ENCODE data around the gene SUPT5H.

DNA sequence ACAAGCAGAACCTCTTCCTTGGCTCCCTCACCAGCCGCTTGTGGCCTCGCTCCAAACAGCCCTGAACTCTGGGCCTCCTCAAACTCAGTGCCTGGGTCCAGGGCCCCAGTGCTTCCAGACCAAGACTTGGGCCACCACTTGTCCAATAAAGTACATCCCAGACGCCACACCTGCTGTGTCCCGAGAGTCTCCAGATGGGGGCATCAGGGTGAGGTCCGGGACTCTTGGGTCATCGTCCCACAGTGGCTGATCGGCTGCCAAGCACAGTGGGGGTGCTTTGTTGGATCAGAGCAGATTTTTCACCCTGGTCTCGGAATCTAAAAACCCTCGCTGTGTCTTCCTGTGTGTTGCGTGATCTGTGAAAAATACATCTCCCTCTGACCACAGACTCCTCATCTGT, 44.4 kb downstream of the SUPT5H start:
- TF ChIP-seq POLR2AphosphoS5 (IDR thresholded peaks at IDR 0.05) (no peak), EP300 (conservative IDR thresholded peaks at IDR 0.05; ENCODE audit: poor library complexity, severe bottlenecking) (no peak), RAD21 (conservative IDR thresholded peaks at IDR 0.05) (no peak), EZH2 (IDR thresholded peaks at IDR 0.05; ENCODE audit: borderline replicate concordance, insufficient read depth, low read length, poor library complexity, severe bottlenecking) (no peak), TAF1 (IDR thresholded peaks at IDR 0.05; ENCODE audit: low read depth) (no peak), MXI1 (conservative IDR thresholded peaks at IDR 0.05; ENCODE audit: poor library complexity, severe bottlenecking) (no peak), SMC3 (conservative IDR thresholded peaks at IDR 0.05; ENCODE audit: poor library complexity) (no peak)
- TF ChIP-seq, protein P1, sequence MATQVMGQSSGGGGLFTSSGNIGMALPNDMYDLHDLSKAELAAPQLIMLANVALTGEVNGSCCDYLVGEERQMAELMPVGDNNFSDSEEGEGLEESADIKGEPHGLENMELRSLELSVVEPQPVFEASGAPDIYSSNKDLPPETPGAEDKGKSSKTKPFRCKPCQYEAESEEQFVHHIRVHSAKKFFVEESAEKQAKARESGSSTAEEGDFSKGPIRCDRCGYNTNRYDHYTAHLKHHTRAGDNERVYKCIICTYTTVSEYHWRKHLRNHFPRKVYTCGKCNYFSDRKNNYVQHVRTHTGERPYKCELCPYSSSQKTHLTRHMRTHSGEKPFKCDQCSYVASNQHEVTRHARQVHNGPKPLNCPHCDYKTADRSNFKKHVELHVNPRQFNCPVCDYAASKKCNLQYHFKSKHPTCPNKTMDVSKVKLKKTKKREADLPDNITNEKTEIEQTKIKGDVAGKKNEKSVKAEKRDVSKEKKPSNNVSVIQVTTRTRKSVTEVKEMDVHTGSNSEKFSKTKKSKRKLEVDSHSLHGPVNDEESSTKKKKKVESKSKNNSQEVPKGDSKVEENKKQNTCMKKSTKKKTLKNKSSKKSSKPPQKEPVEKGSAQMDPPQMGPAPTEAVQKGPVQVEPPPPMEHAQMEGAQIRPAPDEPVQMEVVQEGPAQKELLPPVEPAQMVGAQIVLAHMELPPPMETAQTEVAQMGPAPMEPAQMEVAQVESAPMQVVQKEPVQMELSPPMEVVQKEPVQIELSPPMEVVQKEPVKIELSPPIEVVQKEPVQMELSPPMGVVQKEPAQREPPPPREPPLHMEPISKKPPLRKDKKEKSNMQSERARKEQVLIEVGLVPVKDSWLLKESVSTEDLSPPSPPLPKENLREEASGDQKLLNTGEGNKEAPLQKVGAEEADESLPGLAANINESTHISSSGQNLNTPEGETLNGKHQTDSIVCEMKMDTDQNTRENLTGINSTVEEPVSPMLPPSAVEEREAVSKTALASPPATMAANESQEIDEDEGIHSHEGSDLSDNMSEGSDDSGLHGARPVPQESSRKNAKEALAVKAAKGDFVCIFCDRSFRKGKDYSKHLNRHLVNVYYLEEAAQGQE (IDR thresholded peaks at IDR 0.05; ENCODE audit: borderline replicate concordance): no peak
- TF ChIP-seq, protein P2, sequence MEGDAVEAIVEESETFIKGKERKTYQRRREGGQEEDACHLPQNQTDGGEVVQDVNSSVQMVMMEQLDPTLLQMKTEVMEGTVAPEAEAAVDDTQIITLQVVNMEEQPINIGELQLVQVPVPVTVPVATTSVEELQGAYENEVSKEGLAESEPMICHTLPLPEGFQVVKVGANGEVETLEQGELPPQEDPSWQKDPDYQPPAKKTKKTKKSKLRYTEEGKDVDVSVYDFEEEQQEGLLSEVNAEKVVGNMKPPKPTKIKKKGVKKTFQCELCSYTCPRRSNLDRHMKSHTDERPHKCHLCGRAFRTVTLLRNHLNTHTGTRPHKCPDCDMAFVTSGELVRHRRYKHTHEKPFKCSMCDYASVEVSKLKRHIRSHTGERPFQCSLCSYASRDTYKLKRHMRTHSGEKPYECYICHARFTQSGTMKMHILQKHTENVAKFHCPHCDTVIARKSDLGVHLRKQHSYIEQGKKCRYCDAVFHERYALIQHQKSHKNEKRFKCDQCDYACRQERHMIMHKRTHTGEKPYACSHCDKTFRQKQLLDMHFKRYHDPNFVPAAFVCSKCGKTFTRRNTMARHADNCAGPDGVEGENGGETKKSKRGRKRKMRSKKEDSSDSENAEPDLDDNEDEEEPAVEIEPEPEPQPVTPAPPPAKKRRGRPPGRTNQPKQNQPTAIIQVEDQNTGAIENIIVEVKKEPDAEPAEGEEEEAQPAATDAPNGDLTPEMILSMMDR (IDR thresholded peaks at IDR 0.05; ENCODE audit: poor library complexity, severe bottlenecking): no peak

Measured in neural cell (in vitro differentiated cells).